ENCODE data around the gene OPHN1.
A peak's percentile ranks its signal among the peaks of the same experiment; 100 is the strongest.

The OPHN1 gene

DNA sequence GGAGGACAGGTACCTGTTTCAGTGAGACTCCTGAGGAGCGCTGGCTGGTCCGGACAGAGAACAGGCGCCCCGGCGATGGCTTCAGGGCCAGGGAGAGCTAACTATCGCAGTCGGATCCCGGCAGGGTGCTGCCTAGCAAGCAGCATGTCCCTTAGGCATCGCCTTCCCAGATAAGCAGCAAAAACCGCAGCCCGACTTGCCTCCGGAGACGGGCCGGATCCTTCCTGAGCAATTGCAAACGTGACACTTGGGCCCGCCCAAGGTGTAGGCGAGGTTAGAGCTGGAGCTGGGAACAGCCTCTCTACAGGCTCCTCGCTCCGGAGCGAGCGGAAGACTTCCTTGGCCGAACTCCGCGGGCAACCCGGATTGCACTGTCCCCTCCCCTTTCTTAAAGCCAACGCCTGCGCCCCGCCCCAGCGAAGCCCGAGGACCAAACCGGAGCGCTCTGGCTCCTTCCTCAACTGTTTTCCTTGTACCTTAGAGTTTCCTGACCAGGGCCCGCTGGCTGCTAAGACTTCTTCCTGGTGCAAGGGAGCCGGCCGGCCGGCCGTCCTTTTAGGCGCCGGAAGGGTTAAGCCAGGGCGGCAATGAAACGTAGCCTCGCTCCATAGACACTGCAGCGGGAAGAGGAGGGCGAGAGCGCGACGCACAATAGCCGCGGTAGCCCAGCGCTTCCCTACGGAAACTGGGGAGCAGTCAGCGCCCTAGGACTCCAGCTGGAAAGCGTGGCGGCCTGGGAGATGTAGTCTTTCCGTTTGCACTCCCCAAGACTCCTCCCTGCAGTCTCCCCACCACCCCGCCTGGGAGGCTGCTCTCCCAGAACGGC, at the start of gene OPHN1:
TSS of gene OPHN1 (minus strand) at position 341 of the 826 bp plus-strand sequence. CDS start 475 bp downstream, outside the sequence.
- DNase-seq, result peak; percentile 26 to 35

DNA sequence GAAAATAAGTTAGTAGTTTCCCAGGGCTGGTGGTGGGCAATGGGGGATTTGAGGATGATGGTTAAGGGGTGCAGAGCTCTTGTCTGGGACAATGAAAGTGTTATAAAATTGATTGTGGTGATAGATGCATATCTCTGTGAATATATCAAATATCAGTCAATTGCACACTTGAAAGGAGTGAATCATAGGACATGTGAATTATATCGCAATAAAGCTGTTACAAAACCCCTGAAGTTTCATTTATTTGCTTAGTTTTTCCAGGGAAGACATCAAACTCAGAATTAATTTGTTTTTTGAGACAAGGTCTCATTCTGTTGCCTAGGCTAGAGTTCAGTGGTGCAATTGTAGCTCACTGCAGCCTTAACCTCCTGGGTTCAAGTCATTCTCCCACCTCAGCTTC, 47.7 kb upstream of the OPHN1 start:
- DNase-seq, result no peak

DNA sequence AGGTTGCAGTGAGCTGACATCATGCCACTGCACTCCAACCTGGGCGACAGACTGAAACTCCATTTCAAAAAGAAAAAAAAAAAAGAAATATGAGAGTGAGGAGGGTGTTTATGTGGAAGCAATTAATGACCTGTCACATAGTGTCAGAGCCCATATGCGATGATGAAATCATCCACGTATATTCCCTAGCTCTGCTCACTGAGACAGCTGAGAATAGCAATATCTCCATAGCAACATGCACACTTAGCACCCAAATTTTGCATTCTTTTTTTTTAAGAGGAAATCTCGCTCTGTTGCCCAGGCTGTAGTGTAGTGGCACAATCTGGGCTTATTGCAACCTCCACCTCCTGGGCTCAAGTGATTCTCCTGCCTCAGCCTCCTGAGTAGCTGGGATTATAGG, 31.5 kb upstream of the OPHN1 start:
- no peak for DNase-seq

DNA sequence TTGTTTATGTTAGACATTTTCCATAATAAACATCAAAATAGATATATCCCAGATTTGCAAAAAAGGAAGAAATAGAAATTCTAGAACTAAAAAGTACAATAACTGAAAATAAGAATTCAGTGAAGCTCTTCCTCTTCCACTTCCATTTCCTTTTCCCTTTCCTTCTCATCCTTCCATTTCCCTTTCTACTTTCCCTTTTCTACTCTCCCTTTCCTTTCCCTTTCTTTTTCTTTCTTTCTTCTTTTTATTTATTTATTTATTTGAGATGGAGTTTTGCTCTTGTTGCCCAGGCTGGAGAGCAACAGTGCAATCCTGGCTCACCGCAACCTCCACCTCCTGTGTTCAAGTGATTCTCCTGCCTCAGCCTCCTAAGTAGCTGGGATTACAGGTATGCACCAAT, 30.6 kb upstream of the OPHN1 start:
- DNase-seq, result no peak

DNA sequence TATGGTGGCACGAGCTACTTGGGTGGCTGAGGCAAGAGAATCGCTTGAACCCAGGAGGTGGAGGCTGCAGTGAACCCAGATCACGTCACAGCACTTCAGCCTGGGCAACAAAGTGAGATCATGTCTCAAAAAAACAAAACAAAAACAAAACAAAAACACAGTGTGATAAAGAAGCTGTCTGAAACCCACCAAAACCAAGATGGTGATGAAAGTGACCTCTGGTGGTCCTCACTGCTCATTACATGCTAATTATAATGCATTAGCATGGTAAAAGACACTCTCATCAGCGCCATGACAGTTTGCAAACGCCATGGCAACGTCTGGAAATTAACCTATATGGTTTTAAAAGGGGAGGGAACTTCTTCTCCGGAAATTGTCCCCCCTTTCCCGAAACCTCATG, 29.4 kb upstream of the OPHN1 start:
- peak; percentile 19 to 28 for DNase-seq

DNA sequence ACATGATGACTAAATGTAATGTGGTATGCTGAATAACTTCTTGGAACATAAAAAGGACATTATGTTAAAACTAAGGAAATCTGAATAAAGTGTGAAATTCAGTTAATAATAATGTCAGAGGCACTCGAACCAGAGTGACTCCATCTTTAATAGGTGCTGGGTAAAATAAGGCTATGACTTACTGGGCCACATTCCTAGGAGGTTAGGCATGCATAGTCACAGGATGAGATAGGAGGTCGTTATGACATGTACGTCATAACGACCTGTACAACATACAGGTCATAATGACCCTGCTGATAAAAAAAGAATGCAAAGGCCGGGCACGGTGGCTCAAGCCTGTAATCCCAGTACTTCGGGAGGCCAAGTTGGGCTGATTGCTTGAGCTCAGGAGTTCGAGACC, 28.9 kb upstream of the OPHN1 start:
- DNase-seq, result no peak

DNA sequence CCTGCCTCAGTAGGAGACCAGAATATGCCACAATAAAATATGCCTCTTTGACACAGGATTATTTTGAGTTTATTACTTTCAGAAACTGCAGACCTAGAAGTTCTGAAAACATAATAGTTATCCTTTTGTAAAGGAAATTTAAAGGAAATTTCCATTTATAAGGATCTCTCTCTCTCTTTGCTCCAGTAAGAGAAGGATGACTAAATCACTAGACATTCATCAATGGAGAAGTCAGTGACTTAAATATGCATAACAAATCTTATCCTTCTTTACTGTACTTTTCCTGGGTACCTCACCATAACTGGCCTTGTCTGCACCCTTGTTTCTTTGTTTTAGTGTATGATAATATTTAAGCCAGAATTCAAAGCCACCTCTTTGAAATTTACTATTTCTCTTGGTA, 28.3 kb upstream of the OPHN1 start:
- no peak for DNase-seq

- no peak for DNase-seq
Observed at GRCh38 chrX:68461093-68461492, 27.8 kb upstream of the OPHN1 start.

- no peak for DNase-seq
Observed at GRCh38 chrX:68455151-68455510, 21.8 kb upstream of the OPHN1 start.

DNA sequence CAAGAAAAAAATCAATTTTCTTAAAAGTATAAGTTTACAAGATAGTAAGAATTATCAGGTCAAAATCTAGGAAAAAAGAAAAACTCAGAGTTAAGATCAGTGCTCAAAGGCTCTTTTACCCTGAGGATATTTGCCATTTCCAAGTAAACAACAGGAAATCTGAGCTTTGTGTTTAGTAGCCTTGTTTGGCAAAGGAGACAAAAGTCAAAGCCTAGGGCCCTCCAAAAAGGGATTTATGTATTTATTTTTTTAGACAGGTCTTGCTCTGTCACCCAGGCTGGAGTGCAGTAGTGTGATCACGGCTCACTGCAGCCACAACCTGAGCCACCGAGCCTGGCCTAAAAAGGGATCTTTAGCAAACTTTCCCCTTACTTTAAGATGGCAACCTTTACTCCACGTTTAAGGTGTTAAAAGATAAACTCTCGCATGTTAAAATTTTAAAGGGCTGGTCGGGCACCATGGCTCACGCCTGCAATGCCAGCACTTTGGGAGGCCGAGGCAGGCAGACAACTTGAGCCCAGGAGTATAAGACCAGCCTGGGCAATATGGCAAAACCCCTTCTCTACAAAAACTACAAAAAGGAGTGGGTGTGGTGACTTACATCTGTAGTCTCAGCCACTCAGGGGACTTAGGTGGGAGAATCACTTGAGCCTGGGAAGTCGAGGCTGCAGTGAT, 21.3 kb upstream of the OPHN1 start:
- no peak for DNase-seq

DNA sequence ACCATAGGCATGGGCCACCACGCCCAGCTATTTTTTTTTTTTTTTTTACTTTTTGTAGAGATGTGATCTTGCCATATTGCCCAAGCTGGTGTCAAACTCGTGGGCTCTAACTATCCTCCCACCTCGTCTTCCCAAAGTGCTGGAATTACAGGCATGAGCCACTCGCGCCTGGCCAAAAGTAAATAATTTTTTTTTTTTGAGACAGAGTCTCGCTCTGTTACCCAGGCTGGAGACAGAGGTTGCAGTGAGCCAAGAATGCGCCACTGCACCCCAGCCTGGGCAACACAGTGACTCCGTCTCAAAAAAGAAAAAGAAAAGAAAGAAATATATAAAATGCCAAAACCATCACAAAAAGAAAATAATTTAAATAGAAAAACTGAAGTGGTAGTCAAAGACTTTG, 18.4 kb upstream of the OPHN1 start:
- DNase-seq, result no peak

DNA sequence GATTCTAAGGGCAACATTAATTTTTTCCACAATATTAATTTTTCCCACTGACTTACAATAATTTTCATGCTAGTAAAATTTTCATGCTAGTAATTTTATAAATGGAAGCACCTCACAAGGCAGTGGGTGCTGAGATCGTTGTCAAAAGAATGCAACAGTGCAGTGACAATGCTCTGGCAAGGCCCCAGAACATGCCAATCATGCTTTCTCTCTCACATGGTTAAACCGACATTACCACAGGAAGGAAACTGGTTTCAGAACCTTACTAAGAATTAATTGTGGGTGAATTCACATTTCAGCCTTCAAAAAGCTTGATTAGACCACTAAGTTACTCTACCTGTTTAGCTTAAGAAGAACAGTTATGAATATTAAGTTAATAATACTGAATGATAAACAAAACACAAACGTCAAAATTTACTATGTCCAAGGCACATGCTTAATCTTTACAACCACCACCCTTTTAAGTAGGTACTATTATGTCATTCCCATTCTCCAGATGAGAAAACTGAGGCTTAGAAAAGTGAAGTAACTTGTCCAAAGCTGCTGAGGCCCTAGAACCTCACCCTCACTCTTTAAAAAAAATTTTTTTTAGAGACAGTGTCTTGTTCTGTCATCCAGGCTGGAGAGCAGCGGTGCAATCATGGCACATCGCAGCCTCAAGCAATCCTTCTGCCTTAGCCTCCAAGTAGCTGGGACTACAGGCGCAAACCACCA, 10.0 kb upstream of the OPHN1 start:
- peak; percentile 7 to 17 for DNase-seq

DNA sequence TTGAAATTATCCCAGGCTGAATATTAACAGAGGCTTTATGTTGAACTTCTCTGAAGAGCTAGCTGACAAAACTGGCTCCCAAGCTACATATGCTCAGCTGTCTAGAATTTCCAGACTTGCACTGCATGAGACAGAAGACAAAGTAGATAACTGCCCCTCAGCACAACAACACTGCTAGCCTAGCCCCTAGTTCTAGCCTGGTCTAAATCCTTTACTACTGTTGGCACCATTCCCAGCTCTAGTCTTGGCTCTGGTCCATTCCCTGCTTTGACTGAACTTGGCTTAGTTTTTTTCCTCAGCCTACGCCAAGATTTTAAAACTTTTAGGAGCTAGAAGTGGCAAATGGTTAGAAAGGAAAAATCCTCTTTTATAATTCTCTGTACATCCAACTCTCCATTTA, 7.6 kb upstream of the OPHN1 start:
- no peak for DNase-seq

GRCh38 chrX:68440442-68440841, 7.1 kb upstream of the OPHN1 start:
- DNase-seq, result no peak

GRCh38 chrX:68439341-68439740, 6.0 kb upstream of the OPHN1 start:
- no peak for DNase-seq

DNA sequence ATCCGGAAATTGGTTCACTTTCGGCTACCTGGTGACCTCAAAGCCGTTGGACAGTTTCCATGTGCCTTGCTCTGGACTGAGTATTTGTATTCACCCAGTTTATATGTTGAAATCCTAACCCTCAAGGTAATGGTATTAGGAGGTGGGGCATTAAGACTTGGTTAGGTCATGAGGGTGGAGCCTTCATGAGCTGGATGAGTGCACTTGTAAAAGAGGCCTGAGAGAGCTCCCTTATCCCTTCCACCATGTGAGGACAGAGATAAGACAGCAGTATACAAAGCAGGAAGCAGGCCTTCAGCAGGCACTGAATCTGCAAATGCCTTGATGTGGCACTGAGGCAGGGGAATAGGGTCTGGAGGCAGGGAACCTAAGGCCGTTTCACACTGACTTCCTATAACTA, 5.3 kb upstream of the OPHN1 start:
- no peak for DNase-seq

GRCh38 chrX:68433981-68434299, 645 bp upstream of the OPHN1 start:
- DNase-seq, result peak in 1 of 2 experiments; percentile 22

- no peak for DNase-seq
Observed at GRCh38 chrX:68432648-68433047, 647 bp downstream of the OPHN1 start.

DNA sequence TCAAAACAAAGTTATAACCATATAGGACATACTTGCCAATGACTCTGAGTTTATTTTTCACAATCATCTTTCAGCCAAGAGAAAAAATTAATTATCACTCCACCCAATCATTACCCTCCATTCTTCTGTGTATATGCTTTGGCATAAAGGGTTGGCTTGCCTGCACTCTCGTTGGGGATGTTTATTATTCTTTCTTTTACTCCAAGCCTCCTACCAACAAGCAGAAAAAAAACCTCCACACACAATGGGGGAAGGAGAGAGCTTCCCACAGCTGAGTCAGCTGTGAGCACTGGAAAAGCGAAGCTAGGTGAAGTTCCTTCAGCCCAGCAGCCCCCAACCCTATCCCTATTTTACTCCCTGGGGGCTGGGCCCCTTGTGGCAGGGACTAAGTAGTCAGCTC, 1.5 kb downstream of the OPHN1 start:
- DNase-seq, result no peak

GRCh38 chrX:68429216-68429615, 4.1 kb downstream of the OPHN1 start:
- no peak for DNase-seq

- no peak for DNase-seq
Observed at GRCh38 chrX:68428431-68428830, 4.9 kb downstream of the OPHN1 start.

DNA sequence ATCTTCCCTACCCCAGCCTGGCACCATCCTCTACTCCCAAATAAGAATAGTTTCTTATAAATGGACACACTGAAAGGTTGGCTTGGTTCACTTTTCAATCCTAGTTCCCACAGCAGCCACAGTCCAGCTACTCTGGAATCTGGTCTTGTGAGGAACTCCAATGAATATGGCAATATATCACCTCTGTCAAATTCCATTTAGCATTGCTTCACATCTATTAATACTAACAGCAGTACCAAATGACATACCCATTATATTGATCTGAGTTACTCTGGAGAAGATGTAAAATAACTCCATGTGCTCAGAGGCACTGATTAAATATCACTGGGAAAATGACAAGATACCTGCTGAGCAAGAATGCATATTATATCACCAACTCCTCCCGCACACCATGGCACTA, 8.6 kb downstream of the OPHN1 start:
- DNase-seq, result no peak

DNA sequence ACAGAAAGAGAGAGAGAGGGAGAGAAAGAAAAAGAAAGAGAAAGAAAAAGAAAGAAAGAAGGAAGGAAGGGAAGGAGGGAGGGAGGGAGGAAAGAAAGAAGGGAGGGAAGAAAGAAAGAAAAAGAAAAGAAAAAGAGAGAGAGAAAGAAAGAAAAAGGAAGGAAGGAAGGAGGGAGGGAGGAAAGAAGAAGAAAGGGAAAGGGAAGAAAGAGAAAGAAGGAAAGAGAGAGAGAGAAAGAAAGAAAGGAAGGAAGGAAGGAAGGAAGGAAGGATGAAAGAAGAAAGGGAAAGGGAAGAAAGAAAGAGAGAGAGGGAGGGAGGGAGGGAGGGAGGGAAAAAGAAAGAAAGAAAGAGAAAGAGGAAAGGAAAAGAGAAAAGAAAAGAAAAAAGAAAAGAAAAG, 10.8 kb downstream of the OPHN1 start:
- DNase-seq, result no peak

- no peak for DNase-seq
Observed at GRCh38 chrX:68421636-68422035, 11.7 kb downstream of the OPHN1 start.
